ENCODE results near the gene SGK1. TPM values are rescaled to one million over a fixed set of nuclear protein-coding genes. Genes with fewer than 3 reads are reported as not detected.
"Not testable (repeated sequence)": the region's sequence is repeated elsewhere in the genome, so short reads cannot be mapped to it uniquely, and the experiment has no call there.

Gene SGK1
- polyA plus RNA-seq, 3 donors, result 73.8 to 100 (median 75.8) TPM

DNA sequence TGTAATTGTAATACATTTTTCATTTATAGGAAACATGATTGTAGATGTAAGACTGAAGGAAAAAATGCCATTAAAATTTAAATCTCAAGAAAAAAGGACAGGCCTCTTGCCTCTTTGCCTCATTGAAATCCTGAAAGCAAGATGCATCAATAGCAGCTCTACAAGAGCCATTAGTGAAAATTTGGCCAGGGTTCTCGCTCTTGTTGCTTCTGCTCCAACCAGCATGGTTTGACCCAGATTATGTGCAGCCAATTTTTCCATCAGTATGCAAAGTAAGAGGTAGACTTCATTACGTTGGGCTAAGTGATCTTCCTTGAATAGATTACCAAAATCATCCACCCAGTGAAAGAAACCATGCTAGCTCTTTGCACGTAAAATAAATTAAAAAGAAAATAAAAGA is 106.6 kb downstream of the SGK1 start:
- DNase-seq (ENCODE audit: extremely low read depth in 1 of 11, low read depth in 9 of 11, low spot score in 4 of 11), result no peak

- no peak for DNase-seq (ENCODE audit: extremely low read depth in 1 of 11, low read depth in 9 of 11, low spot score in 4 of 11)
Observed at GRCh38 chr6:134207421-134207820, 110.5 kb downstream of the SGK1 start.

- no peak for DNase-seq (ENCODE audit: extremely low read depth in 1 of 11, low read depth in 9 of 11, low spot score in 4 of 11)
Observed at GRCh38 chr6:134205366-134205765, 112.5 kb downstream of the SGK1 start.

- not testable (repeated sequence) for DNase-seq (ENCODE audit: extremely low read depth in 1 of 11, low read depth in 9 of 11, low spot score in 4 of 11)
Observed at GRCh38 chr6:134204759-134205158, 113.2 kb downstream of the SGK1 start.

GRCh38 chr6:134204031-134204430 is 113.9 kb downstream of the SGK1 start:
- DNase-seq (ENCODE audit: extremely low read depth in 1 of 11, low read depth in 9 of 11, low spot score in 4 of 11), result no peak

- DNase-seq (ENCODE audit: extremely low read depth in 1 of 11, low read depth in 9 of 11, low spot score in 4 of 11), result no peak
Observed at GRCh38 chr6:134201716-134202115, 116.2 kb downstream of the SGK1 start.

GRCh38 chr6:134199848-134200606 is 117.9 kb downstream of the SGK1 start:
- no peak for DNase-seq (ENCODE audit: extremely low read depth in 1 of 11, low read depth in 9 of 11, low spot score in 4 of 11)

DNA sequence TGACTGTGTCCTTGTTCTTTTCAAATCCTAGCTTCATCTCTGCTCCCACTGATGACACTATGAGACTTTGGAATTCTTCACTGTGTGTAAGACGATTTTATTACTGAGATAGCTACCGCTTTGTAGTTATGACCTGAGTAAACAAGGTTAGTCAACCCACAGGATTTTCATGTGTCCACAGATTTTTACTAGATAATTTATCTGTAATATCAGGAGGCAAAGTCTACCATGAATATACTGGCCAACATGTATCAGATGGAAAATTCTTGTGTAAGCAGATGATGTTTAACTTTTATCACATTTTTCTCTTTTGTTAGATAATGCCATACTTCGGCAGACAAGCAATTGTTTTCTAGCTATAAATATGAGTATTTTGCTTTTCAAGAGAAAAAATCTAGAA is 119.8 kb downstream of the SGK1 start:
- no peak for DNase-seq (ENCODE audit: extremely low read depth in 1 of 11, low read depth in 9 of 11, low spot score in 4 of 11)

DNA sequence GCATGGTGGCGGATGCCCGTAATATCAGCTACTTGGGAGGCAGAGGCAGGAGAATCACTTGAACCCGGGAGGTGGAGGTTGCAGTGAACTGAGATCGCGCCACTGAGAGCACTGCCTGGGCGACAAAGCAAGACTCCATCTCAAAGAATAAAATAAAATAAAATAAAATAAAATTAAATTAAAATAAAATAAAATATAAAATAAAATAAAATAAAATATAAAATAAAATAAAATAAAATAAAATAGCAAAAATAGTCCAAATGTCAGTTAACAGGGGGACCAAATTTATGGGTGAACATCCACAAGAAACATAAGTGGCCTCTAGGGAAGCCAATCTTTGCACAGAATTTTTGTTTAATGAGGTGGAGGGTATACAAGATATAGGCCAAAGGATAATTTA is 120.2 kb downstream of the SGK1 start:
- not testable (repeated sequence) for DNase-seq (ENCODE audit: extremely low read depth in 1 of 11, low read depth in 9 of 11, low spot score in 4 of 11)

DNA sequence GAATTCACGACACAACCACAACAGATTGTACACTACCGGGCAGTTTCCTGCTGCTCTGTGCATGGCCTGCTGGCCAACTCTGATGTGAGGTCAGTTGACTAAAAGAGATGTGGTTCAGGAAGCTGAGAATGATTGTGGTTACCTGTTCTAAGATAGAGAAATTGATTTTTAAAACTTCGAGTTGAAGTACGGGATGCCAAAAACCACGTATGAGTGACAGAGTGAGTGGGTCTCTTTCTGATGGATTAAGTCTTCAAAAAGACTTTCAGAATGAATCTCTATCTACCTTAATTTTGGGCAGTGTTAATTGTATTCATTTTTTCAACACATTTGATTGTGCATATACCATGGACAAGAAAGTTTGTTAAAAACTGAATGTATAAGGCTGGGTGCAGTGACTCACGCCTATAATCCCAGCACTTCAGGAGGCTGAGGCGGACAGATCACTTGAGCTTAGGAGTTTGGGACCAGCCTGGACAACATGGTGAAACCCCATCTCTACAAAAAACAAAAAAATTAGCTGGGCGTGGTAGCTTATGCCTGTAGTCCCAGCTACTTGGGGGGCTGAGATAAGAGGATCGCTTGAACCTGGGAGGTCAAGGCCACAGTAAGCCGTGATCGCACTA is 121.2 kb downstream of the SGK1 start:
- no peak for DNase-seq (ENCODE audit: extremely low read depth in 1 of 11, low read depth in 9 of 11, low spot score in 4 of 11)

DNA sequence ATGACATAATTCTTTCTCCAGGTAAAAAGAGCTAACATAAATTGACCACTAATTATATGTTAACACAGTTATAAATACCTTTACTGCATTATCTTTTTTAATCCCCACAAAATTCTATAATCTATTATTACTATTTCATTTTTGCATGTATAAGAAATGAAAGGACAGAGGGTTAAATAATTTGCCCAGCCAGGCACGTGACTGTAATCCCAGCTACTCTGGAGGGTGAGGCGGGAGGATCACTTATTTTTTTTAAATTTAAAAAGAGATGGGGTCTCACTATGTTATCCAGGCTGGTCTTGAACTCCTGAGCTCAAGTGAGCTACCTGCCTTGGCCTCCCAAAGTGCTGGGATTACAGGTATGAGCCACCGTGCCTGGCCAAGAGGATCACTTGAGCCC is 121.9 kb downstream of the SGK1 start:
- DNase-seq (ENCODE audit: extremely low read depth in 1 of 11, low read depth in 9 of 11, low spot score in 4 of 11), result no peak

DNA sequence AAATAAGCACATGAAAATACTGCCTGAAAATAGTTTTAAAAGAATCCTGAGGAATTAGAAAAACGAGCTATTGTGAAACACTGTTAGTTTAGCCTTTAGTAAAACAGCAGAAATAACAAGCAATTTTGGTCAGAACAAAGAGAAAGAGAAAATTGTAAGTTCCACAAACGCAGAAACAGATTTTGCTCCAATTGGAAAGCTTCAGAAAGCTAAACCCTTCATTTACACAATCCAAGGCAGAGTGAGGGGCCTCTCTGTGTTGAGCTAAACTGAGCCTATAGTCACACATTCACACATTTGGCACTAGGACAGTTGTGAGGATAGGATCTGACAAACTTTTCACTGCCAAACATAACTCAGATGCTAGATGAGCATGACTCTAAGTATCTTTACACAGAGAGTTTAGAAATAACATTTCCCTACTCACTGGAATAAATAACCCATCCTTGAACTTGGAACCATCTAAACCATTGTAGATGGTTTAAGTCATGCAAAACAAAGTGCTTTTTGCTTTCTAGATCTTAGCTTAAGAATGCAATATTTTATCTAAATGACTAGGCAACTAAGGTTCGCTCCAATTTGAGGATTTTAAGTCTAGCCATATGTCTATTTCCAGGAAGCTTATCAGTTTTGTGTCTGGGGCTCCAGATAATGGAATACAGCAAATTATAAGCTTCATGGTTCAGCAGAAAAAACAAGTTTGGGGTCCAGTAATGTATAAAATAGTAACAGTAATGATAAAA is 122.6 kb downstream of the SGK1 start:
- DNase-seq (ENCODE audit: extremely low read depth in 1 of 11, low read depth in 9 of 11, low spot score in 4 of 11), result peak in 1 of 11 donors; percentile 9

- DNase-seq (ENCODE audit: extremely low read depth in 1 of 11, low read depth in 9 of 11, low spot score in 4 of 11), result no peak
Observed at GRCh38 chr6:134193536-134194498, 124.1 kb downstream of the SGK1 start.

DNA sequence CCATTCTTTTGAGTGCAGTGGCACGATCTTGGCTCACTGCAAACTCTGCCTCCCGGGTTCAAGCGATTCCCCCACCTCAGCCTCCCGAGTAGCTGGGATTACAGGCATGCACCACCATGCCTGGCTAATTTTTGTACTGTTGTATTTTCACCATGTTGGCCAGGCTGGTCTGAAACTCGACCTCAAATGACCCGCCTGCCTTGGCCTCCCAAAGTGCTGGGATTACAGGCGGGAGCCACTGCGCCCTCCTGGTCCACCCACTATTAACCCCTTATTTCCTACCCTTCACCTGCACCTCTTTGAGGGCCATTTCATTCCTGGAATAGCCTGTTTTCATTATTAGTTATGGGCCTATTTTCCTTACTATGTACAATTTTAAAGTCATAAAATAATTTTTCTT is 125.3 kb downstream of the SGK1 start:
- not testable (repeated sequence) for DNase-seq (ENCODE audit: extremely low read depth in 1 of 11, low read depth in 9 of 11, low spot score in 4 of 11)

DNA sequence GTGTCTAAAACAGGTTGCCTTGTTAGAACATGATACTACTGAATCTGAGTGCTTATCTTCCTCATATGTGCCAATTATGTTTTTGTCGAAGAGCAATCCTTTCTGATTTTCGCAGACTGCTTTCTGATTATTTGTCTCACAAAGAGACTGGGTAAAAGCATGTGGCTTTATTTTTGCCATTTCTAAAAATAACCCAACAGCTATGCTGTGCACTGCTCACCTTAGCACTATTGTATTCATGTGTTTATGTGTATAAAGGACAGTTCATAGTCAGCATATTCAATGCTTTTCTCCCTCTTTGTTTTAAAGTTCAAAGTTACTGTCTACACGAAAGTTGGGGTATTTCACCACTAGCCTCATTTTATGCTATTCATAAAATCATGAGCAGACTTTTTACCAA is 127.0 kb downstream of the SGK1 start:
- DNase-seq (ENCODE audit: extremely low read depth in 1 of 11, low read depth in 9 of 11, low spot score in 4 of 11), result no peak

DNA sequence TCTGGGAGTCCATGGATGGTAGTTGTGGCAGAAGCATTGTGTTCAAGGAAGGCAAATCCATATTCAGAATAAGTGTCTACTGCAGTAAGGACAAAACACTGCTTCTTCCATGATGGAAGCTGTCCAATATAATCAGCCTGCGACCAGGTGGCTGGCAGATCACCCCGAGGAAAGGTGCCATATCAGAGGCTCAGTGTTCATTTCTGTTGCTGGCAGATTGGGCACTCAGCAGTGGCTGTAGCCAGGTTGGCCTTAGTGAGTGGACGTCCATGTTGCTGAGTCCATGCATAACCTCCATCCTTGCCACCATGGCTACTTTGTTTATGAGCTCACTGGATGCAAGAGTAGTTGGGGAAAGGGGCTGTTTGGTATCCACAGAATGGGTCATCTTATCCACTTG is 130.2 kb downstream of the SGK1 start:
- DNase-seq (ENCODE audit: extremely low read depth in 1 of 11, low read depth in 9 of 11, low spot score in 4 of 11), result no peak

DNA sequence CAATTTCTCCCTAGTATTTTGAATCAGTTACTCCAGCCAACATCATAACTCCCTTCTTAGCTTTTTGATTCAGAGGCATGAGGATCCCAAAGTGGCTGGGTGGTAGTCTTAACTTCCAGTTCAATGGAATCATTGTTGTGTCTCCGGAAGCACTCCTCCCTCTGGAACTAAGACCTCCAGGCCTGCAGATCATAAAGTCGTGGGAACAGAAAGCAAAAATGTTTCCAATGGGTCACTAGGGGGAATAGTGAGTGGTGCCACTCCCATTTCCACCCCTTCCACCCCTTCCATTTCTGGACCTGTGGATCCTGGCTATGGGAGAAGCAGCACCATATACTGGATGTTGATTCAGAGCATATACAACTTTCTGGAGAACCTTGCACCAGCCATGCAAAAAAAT is 130.8 kb downstream of the SGK1 start:
- no peak for DNase-seq (ENCODE audit: extremely low read depth in 1 of 11, low read depth in 9 of 11, low spot score in 4 of 11)

- no peak for DNase-seq (ENCODE audit: extremely low read depth in 1 of 11, low read depth in 9 of 11, low spot score in 4 of 11)
Observed at GRCh38 chr6:134186355-134186754, 131.6 kb downstream of the SGK1 start.

- no peak for DNase-seq (ENCODE audit: extremely low read depth in 1 of 11, low read depth in 9 of 11, low spot score in 4 of 11)
Observed at GRCh38 chr6:134185277-134185676, 132.6 kb downstream of the SGK1 start.

Measured in renal cortex interstitium (tissue), 11 donors.